Astrocyte of the spinal cord (primary cell): Measurements from ENCODE around the gene SSNA1.

Source experiments
- DNase-seq: peaks from one replicate; pipeline ENCODE4 v3.0.0; 2011; ENCODE audit warnings: low read depth, low spot score
- H3K4me3 ChIP-seq: 2 replicates; pipeline ENCODE4 v1.5.1; 2011; ENCODE audit warnings: low read depth, mild to moderate bottlenecking, low read length, moderate library complexity
- in situ Hi-C: cut with HindIII; loops from 2 replicates; pipeline ENCODE4 v1.10.0; 2017; ENCODE audit warnings: low sequenced_read_pairs
- TF ChIP-seq, protein P1 (sequence below): IDR thresholded peaks from 2 replicates; pipeline ENCODE4 v1.5.1; 2012; ENCODE audit warnings: low read depth, mild to moderate bottlenecking, low read length, inconsistent platforms

The SSNA1 gene

DNA sequence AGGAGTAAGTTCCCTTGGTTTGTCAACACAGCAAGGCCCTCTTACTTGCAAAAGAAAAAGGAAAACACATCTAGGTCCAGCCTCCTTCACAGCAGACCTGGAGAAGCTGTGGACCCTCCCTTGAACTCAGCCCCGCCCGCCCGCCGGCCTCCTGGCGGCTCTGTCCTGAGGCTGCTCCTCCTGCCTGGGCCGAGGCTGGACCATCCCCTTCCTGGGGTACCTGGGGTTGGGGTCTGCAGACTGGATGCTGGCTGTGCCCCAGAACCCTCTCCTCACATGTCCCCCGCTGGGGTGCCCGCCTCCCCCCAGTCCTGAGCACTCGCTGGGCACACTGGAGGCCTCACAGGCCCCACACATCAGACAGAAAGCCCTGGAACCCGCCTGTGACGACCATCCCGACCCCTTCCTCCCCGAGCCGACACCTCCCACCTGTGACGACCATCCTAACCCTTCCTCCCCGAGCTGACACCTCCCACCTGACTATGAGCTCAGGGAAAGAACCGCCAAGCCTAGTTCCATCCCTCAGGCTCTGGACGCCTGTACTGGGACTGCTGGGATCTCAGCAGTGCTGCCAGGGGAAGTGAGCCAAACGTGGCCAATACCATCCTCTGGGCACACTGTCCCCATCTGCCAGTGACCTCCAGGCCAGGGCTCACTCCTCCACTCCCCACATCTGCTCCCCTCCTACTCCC, 9.4 kb upstream of the SSNA1 start:
- H3K4me3 ChIP-seq: no peak overlapping the region
- in situ Hi-C loops: no loop called here
- DNase-seq: no peak
- TF ChIP-seq, protein P1, sequence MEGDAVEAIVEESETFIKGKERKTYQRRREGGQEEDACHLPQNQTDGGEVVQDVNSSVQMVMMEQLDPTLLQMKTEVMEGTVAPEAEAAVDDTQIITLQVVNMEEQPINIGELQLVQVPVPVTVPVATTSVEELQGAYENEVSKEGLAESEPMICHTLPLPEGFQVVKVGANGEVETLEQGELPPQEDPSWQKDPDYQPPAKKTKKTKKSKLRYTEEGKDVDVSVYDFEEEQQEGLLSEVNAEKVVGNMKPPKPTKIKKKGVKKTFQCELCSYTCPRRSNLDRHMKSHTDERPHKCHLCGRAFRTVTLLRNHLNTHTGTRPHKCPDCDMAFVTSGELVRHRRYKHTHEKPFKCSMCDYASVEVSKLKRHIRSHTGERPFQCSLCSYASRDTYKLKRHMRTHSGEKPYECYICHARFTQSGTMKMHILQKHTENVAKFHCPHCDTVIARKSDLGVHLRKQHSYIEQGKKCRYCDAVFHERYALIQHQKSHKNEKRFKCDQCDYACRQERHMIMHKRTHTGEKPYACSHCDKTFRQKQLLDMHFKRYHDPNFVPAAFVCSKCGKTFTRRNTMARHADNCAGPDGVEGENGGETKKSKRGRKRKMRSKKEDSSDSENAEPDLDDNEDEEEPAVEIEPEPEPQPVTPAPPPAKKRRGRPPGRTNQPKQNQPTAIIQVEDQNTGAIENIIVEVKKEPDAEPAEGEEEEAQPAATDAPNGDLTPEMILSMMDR: no peak

DNA sequence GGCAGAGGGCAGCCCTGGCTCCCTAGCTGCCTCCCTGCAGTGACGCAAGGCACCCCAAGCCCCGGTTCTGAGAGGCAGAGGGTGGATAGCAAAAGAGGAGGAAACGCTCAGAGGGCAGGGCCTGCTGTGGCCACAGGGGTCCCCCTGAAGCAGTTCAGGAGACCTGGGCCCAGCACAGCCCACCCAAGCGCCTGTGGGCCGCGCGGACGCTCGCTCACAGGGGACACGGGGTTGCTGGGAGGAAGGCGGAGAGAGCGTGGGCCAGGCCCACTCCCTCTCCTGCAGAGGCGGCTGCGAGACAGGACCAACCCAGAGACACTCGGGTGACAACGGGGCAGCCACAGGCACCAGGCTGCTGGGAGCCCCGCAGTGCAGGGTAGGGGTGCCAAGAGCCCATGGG, 8.7 kb upstream of the SSNA1 start:
- in situ Hi-C loops: no loop called here
- TF ChIP-seq, protein P1: no peak
- H3K4me3 ChIP-seq: no peak overlapping the region
- DNase-seq: no peak

DNA sequence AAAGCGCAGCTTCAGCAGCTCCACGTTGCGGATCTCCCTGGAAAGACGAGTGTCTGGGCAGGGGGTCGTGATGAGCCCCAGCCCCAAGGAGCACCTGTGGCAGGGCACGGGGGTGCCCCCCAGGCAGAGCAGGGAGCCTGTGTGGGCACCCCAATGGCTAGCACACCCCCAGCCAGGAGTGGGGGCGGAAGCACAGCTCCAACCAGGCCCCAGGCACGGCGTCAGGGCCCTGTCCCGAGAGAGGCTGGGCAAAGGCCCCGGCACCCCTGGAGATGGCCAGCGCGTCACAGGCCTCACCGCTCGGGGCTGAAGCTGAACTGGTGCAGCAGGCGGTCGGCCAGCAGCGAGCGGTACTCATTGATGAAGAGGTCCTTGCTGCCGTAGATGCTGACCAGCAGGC, 8.0 kb upstream of the SSNA1 start:
- in situ Hi-C loops: no loop called here
- DNase-seq: no peak
- no peak overlapping the region for H3K4me3 ChIP-seq
- TF ChIP-seq, protein P1: no peak

DNA sequence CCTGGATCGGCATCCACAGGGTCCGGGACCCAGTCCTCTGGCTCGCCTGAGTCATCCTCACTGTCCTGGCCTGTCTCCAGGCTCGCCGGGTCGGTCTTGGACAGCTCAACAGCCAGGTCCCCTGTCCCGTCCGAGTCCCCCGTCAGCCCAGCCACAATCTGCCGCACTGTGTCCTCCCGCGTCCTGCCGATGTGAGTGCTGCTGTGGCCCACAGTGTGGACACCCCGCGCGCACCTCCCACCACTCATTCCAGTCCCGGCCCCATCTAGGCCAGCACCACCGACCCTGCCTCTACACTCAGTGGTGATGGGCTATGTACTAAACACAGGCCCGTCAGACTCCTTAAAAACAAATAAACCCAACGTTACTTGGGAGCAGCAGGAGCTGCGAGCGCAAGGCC, 6.8 kb upstream of the SSNA1 start:
- TF ChIP-seq, protein P1: no peak
- no peak for DNase-seq
- in situ Hi-C loops: no loop called here
- no peak overlapping the region for H3K4me3 ChIP-seq

DNA sequence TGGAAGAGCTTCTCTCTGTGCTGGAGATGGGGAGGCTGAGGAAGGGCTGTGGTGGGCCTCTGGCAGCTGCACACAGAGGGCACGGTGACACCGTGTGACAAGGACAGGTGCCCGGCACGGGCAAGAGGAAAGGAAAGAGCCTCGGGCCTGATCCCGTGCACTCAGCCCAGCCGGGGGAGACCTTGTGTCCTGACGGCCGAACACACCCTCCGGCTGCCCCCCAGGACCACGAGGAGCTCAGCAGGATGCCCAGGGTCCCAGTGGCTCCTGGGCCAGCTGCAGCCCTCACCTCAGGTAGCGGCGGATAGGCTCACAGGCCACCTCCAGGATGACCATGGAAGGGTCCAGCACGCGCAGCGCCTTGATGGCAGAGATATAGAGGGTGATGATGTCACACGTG, 5.6 kb upstream of the SSNA1 start:
- in situ Hi-C loops: no loop called here
- TF ChIP-seq, protein P1: no peak
- H3K4me3 ChIP-seq: no peak overlapping the region
- DNase-seq: no peak

DNA sequence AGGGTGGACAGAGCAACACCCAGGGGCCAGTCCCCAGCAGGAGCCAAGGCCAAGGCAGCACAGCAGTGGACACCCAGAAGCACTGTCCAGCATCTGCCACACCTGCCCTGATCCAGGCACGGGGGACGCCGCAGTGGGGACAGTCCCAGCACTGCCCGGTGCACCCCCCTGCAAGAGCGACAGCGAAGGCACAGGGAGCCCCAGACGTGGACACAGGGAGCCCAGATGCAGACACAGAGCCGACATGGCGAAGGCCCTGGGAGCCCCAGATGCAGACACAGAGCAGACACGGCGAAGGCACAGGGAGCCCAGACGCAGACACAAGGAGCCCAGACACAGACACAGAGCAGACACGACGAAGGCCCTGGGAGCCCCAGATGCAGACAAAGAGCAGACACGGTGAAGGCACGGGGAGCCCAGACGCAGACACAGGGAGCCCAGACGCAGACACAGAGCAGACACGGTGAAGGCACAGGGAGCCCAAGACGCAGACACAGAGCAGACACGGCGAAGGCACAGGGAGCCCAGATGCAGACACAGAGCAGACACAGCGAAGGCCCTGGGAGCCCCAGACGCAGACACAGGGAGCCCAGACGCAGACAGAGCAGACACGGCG, 4.4 kb upstream of the SSNA1 start:
- TF ChIP-seq, protein P1: no peak

More for the DNA sequence above, 4.4 kb upstream of the SSNA1 start:
- no peak overlapping the region for H3K4me3 ChIP-seq
- in situ Hi-C loops: no loop called here
- no peak for DNase-seq
